ENCODE results near the gene UBA3.

- TF ChIP-seq CTCF (IDR thresholded peaks at IDR 0.05) (no peak), POLR2A (IDR thresholded peaks at IDR 0.05) (no peak)
Observed at GRCh38 chr3:69072928-69073327, 7.2 kb downstream of the UBA3 start.
